Measurements from ENCODE around the gene GPC5.
"Not testable (repeated sequence)": the region's sequence is repeated elsewhere in the genome, so short reads cannot be mapped to it uniquely, and the experiment has no call there.

GPC5 gene

DNA sequence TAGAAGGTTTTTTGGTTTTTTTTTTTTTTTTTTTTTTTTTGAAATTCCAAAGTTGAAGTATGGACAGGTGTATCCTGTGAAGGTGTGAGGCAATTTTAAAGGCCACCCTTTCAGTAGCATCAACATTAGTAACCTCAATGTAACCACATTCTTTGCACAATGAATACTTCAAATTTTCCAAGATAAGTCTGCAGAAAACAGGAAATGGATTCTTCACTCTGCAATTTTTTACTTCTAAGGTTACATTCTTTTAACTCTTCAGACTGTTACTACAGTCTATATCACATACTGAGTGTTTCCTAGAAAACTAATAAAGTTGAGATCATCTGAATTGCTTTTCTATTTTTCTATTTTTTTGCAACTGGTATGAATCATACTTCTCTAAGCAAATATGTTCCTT is 1259.1 kb downstream of the GPC5 start:
- DNase-seq (ENCODE audit: low spot score), result no peak

DNA sequence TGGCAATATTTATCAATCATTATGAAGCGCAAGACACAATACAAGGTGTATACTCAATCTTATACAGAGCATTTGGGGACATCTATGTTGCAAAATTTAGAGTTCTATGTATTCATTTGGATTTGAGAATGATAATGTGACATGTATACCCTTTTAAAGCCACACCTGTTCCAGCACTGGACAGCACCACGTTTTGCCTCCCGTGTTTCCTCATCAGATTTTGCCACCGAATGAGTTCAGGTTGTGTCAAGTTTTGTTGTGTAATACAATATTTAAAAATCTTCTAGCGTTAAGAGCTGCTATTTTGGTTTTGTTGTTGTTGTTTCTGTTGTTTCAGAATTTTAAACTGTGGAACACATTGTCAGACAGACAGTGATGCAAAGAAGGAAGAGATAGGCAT is 1259.9 kb downstream of the GPC5 start:
- no peak for DNase-seq (ENCODE audit: low spot score)

DNA sequence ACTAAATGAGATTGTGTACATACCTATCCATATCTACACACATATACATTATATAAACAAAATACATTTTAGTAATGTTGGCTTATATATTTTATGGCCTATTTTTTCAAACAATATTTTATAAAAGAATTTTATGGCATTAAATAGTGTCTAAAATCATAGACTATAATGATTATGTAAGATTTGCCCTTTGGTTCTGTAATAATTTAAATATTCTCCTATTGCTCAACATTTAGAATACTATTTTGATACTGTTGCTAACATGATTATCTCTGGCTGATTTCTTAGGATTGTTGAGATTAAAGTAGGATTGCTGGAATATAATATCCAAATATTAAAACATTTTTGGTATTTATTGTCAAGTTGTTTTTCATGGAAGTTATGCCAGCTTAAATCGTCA is 1263.0 kb downstream of the GPC5 start:
- no peak for DNase-seq (ENCODE audit: low spot score)

DNA sequence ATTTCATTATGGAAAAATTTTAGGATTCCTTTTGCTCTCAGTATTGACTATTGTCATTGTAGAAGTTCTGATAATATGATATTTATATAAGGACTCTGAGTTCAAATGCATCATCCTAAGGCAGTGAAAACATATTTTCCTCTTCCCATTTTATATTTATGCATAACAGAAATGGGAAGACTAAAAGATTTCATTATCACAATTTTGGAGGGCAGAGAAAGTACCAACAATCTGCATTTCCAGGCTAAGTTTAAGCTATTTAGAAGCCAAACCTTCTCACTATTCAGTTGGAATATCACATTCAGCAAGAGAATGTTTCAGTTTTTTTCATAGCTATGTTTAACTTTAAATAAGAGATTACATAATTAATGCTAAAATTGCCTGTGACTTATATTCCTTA is 1269.7 kb downstream of the GPC5 start:
- DNase-seq (ENCODE audit: low spot score), result no peak

DNA sequence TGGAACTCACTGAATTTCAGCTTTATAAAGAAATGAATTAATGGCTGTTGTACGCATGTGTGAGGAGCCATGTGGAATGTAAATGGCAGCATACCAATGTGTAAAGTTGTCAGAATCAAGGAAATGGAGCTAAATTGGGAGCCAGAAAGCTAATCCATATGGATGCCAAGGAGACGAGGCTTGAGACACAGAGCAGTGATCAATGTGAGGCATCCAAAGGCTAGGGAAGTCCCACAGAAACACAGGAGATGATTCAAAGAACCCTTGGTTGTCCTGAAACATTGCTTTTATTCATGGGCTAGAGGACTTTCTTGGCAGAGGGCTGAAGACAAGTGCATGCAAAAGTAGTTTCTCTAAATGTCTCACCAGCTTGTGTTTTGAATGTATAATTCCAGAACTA is 1271.7 kb downstream of the GPC5 start:
- DNase-seq (ENCODE audit: low spot score), result no peak

DNA sequence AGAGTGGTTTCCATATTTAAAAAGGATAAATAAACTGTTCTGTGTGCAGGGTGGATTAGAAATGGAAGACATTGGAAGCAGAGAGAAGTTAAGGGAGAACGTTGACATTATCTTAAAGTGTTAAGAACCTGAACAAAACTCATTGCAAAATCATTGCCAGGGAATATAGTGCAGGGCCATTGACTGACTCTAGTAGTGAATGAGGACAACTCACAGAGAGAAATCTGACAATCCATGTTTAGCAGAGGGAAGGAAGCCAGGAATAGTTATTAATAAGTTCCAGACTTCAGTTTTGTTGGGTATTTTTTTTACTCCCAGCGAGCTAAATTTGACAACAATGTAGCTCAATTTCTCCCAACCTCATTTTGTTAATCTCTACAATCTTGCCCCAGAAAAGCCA is 1273.4 kb downstream of the GPC5 start:
- no peak for DNase-seq (ENCODE audit: low spot score)

DNA sequence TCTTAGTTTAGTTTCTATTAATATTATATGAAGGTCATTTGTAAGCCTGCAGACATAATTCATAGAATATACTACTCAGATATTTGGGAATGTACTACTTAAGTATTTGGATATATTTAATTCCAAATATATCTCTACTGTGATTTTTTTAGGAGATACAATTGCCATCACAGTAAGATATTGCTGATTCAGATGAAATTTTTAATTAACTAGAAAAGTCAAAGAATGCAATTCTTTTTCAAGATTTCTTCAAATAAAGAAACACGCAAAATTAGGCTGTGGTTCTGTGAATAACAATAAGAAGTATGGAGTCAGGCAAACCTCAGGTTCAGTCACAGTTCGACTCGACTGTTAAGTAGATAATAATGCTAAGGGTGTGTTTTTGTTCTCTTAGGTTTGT is 1277.8 kb downstream of the GPC5 start:
- no peak for DNase-seq (ENCODE audit: low spot score)

DNA sequence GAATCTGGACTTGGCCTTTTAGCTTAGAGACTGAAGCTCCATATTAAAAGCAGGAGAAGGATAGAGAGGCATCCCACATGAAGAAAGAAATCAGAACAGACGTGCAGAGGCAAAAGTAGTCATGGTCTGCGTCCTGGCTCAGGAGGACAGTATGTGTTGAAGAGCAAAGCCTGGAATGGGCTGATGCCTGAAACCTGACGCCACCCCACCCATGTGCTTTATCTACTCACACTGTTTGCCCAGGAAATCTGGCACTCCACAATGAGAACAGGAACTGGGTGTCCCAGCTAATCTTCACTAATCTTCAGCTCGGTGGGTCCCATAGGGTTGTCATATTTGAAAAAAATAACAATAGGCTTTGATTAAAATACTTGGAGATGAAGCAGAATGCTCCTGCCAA is 1279.2 kb downstream of the GPC5 start:
- no peak for DNase-seq (ENCODE audit: low spot score)

DNA sequence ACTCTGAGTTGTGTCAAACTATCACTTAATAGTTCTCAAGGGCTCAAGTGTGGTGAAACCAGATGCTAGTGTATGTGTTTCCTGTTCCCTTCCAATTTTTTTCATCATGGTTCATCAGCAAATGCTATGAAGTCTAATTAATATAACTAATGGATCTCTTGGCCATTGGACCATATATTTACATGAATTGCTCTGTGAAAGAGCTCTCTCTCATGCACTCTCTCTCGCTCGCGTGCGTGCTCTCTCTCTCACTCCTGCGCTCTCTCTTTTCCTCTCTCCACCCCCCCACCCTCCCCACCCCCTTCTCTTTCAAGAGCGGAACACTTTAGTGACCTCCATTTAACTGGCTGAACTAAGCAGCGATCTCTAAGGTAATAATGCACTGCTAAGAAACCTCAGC is 1281.2 kb downstream of the GPC5 start:
- DNase-seq (ENCODE audit: low spot score), result no peak

DNA sequence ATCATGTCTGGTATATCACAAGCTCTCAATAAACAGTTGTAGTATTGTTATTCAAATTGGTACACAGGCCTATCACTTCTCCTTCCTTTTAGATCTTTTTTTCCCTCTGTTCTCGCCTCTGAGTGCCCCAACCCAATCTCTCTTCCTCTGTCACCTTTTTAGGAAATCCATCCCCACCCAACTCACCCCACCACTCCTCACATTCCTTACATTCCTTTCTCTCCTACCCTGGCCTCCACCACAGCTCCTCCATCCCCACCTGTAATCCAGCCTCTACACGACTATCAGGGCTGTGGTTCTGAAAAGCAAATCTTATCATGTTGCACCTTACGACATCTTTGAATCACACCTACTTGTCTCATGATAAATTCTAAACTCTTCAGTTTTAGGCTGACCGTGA is 1282.8 kb downstream of the GPC5 start:
- DNase-seq (ENCODE audit: low spot score), result no peak

DNA sequence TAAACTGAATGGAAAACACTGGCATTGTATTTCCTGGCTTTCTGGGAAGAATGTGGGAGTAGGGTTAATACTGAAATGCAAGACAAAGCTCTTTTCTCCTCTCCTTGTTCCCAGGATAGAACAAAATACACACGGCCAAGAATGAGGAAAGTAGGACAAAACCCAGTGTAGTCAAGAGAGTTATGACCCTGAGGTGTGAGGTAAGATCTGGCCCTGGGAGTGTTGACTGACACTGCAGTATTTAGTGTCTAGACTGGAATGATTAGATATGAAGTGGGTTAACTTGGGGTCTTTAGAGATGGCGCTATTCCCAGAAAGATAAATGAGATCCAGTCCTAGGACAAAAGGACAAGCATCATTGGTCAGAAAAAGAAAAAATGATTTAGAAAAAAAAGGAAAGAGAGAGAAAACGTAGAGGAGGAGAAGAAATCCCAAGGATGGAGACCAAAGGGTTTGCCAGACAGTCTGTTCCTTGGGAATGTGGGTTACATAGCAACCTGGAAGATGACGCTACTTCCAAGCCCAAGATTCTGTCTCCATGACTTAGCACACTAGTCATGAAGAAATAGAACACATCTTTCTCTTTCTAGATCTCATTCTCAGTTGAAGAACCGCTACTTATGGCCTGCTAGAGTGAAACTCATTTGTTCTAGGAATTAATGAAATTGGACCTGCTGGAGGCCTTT is 1284.6 kb downstream of the GPC5 start:
- DNase-seq (ENCODE audit: low spot score), result no peak

DNA sequence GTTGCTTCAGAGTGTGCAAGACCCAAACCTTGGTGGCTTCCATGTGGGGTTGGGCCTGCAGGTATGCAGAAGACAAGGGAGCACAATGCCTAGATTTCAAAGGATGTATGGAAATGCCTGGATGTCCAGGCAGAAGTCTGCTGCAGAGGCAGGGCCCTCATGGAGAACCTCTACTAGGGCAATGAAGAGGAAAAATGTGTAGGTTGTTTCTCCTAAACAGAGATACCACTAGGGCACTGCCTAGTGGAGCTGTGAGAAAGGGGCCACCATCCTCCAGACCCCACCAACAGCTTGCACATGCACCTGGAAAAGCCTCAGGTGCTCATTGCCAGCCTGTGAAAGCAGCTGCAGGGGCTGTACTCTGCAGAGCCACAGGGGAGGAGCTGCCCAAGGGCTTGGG is 1295.6 kb downstream of the GPC5 start:
- no peak for DNase-seq (ENCODE audit: low spot score)

DNA sequence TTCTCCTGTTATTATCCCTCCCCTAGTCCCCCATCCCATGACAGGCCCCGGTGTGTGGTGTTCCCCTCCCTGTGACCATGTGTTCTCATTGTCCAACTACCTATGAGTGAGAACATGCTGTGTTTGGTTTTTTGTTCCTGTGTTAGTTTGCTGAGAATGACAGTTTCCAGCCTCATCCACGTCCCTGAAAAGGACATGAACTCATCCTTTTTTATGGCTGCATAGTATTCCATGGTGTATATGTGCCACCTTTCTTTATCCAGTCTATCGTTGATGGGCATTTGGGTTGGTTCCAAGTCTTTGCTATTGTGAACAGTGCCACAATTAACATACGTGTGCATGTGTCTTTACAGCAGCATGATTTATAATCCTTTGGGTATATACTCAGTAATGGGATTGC is 1297.4 kb downstream of the GPC5 start:
- DNase-seq (ENCODE audit: low spot score), result not testable (repeated sequence)

DNA sequence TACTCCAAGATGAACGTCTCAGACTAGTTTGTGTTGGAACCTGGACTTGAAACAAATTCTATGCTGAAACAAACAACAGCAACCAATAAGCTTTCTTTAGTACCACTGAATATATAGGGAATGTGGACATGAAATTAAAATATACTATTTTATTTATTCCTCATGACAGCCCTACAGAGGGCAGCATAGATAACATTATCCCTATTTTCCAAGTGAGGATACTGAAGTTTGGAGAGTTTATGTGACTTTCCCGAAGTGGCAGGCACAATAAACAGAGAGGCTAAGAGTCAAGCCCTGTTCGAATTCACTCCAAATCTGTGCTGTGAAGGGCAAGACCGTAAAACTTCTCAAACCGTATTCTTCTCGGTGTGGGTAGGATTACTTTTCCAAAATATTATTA is 1318.3 kb downstream of the GPC5 start:
- DNase-seq (ENCODE audit: low spot score), result peak; percentile 16

DNA sequence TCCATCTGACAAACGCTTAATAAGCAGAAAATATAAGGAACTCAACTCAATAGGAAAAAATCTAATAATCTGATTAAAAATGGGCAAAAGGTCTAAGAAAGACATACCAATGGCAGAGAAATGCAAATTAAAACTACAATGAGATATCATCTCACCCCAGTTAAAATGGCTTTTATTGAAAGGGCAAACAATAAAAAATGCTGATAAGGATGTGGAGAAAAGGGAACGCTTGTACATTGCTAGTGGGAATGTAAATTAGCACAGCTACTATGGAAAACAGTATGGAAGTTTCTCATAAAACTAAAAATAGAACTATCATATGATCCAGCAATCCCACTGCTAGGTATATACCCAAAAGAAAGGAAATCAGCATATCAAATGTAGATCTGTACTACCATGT is 1319.4 kb downstream of the GPC5 start:
- DNase-seq (ENCODE audit: low spot score), result no peak

DNA sequence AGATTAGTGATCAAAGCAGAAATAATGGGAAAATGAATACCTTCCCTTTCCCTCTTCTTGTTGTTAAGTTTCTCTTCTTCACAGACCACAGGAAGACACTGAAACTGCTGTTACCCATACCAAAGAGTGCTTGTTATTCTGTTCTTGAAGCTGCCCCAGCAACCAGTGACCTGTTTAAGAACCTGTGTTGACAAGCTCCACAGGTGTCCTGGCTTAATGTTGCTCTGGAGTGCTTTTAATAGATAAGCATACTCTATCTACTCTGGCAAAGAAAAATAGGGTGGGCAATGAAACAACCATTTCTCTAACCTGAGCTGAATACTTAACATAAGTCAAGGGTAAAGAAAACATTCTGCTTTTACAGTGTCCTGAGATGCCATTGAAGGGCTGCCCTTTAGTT is 1321.4 kb downstream of the GPC5 start:
- no peak for DNase-seq (ENCODE audit: low spot score)

DNA sequence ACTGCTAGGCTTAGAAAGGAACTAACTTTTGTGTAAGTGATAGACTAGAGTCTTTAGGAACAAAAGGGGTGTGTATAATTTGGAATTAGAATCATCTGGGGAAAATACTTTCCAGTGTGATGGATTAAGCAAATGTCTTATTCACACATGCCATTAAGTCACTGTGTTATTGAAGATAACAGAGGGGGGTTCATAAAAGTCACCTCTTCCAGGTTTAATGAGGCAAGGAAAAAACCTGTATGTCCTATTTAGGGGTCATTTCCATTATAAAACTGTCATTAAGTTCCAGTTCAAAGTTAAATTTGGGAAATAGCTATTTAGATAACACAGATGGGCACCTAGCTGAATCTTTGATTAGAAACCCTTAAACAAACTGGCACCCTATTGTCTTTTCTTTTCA is 1323.2 kb downstream of the GPC5 start:
- DNase-seq (ENCODE audit: low spot score), result no peak

DNA sequence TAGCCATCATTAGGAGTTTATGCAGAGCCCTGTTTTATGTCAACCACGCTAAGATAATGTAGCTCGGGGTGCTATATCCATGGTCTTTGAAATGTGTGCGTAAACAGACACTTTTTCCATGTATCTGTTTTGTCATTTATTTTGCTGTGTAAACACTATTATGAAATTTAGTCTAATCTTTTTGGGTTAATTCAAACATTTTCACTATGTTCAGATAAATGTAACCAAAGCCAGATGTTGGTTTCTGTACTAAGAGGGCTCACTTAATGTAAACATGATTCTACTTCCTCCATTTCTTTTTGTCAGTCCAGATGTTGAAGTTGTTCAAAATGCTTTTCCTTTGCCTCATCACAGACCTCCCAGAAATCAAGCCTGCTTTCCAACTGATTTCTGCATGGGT is 1328.7 kb downstream of the GPC5 start:
- no peak for DNase-seq (ENCODE audit: low spot score)

DNA sequence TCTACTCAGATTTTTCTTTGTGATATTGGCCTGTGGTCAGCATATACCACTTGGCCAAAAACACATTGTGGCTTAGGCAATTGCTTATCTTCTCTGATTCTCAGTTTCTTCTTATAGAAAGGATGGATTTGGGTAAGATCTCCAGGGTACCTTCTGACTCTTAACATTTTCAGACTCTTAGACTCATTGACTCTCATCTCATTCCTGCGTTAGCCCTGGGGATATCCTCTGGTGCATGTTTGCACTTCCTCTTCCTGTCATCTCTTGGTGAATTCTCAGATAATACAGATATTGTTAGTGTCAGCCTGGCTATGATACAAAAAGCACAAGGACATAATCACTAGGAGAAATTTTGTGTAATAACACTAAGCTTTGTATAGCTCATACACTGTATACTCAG is 1335.6 kb downstream of the GPC5 start:
- no peak for DNase-seq (ENCODE audit: low spot score)

DNA sequence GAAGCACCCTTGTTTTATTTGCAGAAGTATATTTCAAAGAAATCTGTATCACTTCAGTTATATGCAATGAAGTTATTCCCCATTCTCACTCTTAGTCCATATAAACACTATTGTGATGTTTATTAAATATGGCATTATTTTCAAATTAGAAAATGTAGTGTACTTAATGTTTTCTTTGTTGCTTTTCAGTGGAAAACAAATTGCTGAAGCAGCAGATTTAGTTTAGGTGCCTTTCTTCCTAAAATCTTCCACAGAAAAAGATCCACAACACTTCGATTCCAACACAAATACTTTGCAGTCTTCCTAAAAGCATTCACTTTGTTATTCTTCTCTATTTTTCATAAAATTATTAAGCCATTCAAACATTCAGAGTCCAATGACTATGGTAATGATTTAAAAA is 1336.1 kb downstream of the GPC5 start:
- DNase-seq (ENCODE audit: low spot score), result no peak

DNA sequence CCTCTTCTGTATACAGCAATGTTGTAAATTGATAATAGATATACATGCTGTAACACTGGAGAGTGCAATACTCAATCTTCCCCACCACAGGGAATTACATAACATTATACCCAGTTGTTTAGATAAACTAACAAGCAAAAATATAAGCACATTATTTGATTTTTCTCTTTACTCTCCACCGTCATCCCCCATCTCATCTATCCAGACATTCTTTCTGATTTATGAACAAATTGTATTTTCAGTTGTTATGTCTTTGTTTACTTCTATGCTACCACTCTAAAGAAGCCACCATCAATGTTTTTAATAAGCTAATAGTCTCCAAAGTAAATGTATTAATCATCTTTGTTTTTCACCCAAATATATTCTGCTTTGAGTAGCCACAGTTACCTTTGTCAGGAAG is 1337.5 kb downstream of the GPC5 start:
- DNase-seq (ENCODE audit: low spot score), result no peak

DNA sequence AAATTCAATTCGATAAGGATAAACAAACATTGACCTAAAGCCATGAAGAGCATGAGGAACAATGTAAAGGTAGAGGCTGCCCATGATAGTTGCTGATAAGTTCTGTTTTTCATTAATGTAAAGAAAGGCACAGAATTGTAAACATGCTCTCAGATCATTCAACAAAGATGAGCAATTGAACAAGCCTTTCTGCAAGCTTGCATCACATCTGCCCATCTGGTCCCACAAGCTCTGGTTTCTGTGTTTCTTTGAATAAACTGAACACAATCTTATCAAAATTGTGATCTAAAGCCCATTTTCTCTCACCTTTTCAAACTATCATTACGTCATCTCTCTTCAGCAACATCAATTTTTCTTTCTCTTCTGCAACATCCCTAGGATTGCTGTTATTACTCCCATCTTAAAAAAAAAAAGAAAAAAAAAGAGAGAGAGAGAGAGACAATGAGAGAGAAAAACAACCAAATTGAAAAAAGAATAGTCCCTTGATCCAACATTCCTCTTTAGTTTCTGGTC is 1340.9 kb downstream of the GPC5 start:
- DNase-seq (ENCODE audit: low spot score), result no peak

DNA sequence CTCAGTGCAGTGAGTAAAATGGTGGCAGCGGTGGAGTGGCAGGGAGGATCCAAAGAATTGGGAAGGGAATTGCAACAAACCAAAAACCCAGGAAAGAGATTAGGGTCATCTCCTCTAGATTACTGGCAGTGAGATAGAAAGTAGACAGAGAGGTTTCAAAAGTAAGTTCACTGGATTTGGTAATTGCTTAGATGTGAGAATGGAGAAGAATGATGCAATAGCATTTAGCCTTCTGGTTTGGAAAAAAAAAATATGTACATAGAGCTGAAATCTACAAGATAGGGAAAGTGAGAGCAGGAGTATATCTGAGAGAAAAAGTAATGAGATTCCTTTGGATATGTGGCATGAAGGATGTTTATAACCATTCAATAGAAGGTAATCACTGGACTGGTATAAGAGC is 1345.6 kb downstream of the GPC5 start:
- DNase-seq (ENCODE audit: low spot score), result no peak

DNA sequence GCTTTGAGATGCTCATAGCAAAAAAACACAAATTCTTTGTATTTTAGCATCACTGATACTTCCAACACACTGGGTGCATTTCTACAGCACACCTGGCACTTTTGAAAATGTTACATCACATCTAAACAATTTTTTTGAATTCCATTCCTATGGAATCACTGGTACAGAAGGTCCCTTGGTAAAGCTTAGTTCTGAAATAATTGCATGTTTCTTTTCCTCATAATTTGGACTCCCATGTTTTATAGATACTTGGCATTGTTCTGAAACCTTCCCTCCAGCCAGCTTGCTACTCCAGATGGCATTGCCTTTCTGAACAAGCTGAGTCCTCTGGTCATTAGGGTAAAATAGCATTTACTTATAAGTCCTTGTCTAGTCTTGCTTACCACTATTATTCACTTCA is 1346.8 kb downstream of the GPC5 start:
- DNase-seq (ENCODE audit: low spot score), result no peak

DNA sequence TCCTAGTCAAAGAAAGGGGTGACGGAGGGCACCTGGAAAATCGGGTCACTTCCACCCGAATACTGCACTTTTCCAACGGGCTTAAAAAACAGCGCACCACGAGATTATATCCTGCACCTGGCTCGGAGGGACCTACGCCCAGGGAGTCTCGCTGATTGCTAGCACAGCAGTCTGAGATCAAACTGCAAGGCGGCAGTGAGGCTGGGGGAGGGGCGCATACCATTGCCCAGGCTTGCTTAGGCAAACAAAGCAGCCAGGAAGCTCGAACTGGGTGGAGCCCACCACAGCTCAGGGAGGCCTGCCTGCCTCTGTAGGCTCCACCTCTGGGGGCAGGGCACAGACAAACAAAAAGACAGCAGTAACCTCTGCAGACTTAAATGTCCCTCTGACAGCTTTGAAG is 1354.3 kb downstream of the GPC5 start:
- not testable (repeated sequence) for DNase-seq (ENCODE audit: low spot score)

Data from kidney capillary endothelial cell (primary cell).